Cardiac fibroblast (primary cell): Measurements from ENCODE around the gene PHACTR1.
A peak's percentile ranks its signal among the peaks of the same experiment; 100 is the strongest.

ENCODE experiments used
- DNase-seq, 2 donors: peaks; one replicate each; pipeline versions ENCODE4 v3.0.0 to v3.0.0-alpha.2; 2010; ENCODE audit warnings: low read depth in 2 of 2
- H3K4me3 ChIP-seq, 2 donors: replicated peaks in 1 of 2; 1 replicate in 1 of 2; 2 replicates in 1 of 2; pipeline ENCODE4 v1.5.1; 2011; ENCODE audit warnings: low read depth in 2 of 2, low read length in 2 of 2, mild to moderate bottlenecking in 2 of 2, moderate library complexity in 1 of 2
- TF ChIP-seq, protein P1 (sequence below): IDR thresholded peaks from one replicate; pipeline ENCODE4 v1.5.1; 2011; ENCODE audit warnings: low read depth, mild to moderate bottlenecking, low read length, inconsistent platforms

The PHACTR1 gene

DNA sequence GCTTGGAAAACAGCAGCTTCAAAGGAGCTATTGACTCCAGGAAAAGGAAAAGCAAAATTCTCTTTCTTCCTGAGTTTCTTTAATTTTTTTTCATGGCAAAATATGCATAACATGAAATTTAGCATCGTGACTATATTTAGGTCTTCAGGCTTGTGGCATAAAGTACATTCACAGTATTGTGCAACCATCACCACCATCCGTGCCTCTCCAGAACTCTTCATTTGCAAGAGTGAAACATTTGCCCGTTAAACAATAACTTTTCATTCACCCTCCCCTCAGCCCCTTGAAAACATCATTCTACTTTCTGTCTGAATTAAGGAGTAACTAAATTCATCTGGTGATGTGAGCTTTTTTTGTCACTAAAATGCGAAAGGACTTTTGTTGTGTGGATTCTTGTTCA, 251.7 kb downstream of the PHACTR1 start:
- H3K4me3 ChIP-seq: no peak overlapping the region
- TF ChIP-seq, protein P1, sequence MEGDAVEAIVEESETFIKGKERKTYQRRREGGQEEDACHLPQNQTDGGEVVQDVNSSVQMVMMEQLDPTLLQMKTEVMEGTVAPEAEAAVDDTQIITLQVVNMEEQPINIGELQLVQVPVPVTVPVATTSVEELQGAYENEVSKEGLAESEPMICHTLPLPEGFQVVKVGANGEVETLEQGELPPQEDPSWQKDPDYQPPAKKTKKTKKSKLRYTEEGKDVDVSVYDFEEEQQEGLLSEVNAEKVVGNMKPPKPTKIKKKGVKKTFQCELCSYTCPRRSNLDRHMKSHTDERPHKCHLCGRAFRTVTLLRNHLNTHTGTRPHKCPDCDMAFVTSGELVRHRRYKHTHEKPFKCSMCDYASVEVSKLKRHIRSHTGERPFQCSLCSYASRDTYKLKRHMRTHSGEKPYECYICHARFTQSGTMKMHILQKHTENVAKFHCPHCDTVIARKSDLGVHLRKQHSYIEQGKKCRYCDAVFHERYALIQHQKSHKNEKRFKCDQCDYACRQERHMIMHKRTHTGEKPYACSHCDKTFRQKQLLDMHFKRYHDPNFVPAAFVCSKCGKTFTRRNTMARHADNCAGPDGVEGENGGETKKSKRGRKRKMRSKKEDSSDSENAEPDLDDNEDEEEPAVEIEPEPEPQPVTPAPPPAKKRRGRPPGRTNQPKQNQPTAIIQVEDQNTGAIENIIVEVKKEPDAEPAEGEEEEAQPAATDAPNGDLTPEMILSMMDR: no peak

GRCh38 chr6:12968839-12969558, 252.4 kb downstream of the PHACTR1 start:
- no peak for DNase-seq
- TF ChIP-seq, protein P1: no peak

More for the DNA sequence above, 251.7 kb downstream of the PHACTR1 start:
- no peak for DNase-seq

GRCh38 chr6:12969966-12970365, 253.4 kb downstream of the PHACTR1 start:
- TF ChIP-seq, protein P1: no peak
- no peak for DNase-seq
- no peak overlapping the region for H3K4me3 ChIP-seq

More at GRCh38 chr6:12968839-12969558, 252.4 kb downstream of the PHACTR1 start:
- no peak overlapping the region for H3K4me3 ChIP-seq

- peak; percentile 6 to 36 for DNase-seq
Measured at GRCh38 chr6:12973386-12973785, 256.8 kb downstream of the PHACTR1 start.

GRCh38 chr6:12974551-12974950, 258.0 kb downstream of the PHACTR1 start:
- TF ChIP-seq, protein P1: no peak
- DNase-seq: no peak
- no peak overlapping the region for H3K4me3 ChIP-seq

More at GRCh38 chr6:12973386-12973785, 256.8 kb downstream of the PHACTR1 start:
- no peak overlapping the region for H3K4me3 ChIP-seq
- TF ChIP-seq, protein P1: no peak

DNA sequence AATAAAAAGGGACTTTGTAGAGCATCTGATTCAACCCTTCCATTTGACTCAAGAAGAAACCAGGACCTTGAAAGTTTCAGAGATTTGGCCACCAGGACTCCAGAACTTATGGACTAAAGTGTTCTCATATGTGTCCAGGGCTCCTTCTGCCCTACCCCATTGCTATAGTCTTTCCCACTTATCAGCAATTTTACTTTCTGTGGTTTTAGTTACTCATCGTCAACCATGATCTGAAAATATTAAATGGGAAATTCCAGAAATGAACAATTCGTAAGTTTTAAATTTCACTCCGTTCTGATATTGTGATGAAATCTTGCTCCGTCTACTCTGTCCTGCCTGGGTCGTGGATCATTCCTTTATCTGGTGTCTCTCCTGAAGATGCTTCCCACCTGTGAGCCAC, 259.8 kb downstream of the PHACTR1 start:
- DNase-seq: no peak
- TF ChIP-seq, protein P1: no peak
- H3K4me3 ChIP-seq: no peak overlapping the region
